IgD-negative memory B cell (primary cell): ENCODE data around the gene ACE. TPM values are rescaled to one million over a fixed set of nuclear protein-coding genes. Genes with fewer than 3 reads are reported as not detected.
"Not testable (repeated sequence)": the region's sequence is repeated elsewhere in the genome, so short reads cannot be mapped to it uniquely, and the experiment has no call there.

Experiments used
- H3K27ac Mint-ChIP-seq, 3 donors: one replicate each; pipeline ENCODE4 v1.8.0; 2020 to 2022; ENCODE audit warnings: mild to moderate bottlenecking in 3 of 3, mixed read lengths in 3 of 3, moderate library complexity in 1 of 3
- H3K27me3 Mint-ChIP-seq: one replicate; pipeline ENCODE4 v1.8.0; 2021; ENCODE audit warnings: mixed read lengths
- H3K36me3 Mint-ChIP-seq: one replicate; pipeline ENCODE4 v1.8.0; 2020; ENCODE audit warnings: mild to moderate bottlenecking, mixed read lengths
- H3K4me1 Mint-ChIP-seq, 3 donors: one replicate each; pipeline ENCODE4 v1.8.0; 2020 to 2022; ENCODE audit warnings: mixed read lengths in 3 of 3, mild to moderate bottlenecking in 1 of 3
- H3K4me3 Mint-ChIP-seq, 4 donors: one replicate each; pipeline ENCODE4 v1.8.0; 2020 to 2022; ENCODE audit warnings: mild to moderate bottlenecking in 4 of 4, mixed read lengths in 4 of 4, moderate library complexity in 3 of 4
- H3K9me3 Mint-ChIP-seq, 3 donors: one replicate each; pipeline ENCODE4 v1.8.0; 2020 to 2021; ENCODE audit warnings: mixed read lengths in 3 of 3, mild to moderate bottlenecking in 1 of 3
- polyA plus RNA-seq: library from polyadenylated mRNA; unstranded; fragments of 300-500 nt; fragmentation: Illumina TruSeq; gene quantifications from one replicate; pipeline ENCODE4 v1.2.3, GENCODE V29; 2021

The ACE gene
- polyA plus RNA-seq, 1 donor from 2014 or later: 2.0 TPM

DNA sequence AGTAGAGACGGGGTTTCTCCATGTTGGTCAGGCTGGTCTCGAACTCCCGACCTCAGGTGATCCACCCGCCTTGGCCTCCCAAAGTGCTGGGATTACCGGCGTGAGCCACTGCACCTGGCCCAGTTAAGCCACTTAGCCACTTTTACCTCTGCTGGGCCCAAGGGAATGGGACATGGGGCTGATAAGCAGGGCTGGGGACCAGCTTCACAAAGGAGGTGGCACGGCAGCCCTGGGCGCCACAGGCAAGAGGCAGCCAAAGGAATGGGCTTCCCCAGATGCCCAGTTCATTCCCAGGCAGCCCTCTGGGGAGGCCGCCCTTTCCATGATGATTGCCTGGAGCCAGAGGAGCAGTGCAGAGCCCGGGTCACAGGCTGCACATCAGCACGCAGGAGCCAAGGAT is 25.7 kb upstream of the ACE start:
- no peaks in the 10 kb centered on the region for H3K9me3 Mint-ChIP-seq
- peaks cover 3% of the 10 kb centered on the region for H3K27me3 Mint-ChIP-seq
- peaks cover 2 to 6% (median 3%) of the 10 kb centered on the region in 3 donors for H3K4me1 Mint-ChIP-seq
- H3K27ac Mint-ChIP-seq: no peak overlapping the region
- H3K36me3 Mint-ChIP-seq: no peaks in the 10 kb centered on the region
- H3K4me3 Mint-ChIP-seq: no peak overlapping the region

DNA sequence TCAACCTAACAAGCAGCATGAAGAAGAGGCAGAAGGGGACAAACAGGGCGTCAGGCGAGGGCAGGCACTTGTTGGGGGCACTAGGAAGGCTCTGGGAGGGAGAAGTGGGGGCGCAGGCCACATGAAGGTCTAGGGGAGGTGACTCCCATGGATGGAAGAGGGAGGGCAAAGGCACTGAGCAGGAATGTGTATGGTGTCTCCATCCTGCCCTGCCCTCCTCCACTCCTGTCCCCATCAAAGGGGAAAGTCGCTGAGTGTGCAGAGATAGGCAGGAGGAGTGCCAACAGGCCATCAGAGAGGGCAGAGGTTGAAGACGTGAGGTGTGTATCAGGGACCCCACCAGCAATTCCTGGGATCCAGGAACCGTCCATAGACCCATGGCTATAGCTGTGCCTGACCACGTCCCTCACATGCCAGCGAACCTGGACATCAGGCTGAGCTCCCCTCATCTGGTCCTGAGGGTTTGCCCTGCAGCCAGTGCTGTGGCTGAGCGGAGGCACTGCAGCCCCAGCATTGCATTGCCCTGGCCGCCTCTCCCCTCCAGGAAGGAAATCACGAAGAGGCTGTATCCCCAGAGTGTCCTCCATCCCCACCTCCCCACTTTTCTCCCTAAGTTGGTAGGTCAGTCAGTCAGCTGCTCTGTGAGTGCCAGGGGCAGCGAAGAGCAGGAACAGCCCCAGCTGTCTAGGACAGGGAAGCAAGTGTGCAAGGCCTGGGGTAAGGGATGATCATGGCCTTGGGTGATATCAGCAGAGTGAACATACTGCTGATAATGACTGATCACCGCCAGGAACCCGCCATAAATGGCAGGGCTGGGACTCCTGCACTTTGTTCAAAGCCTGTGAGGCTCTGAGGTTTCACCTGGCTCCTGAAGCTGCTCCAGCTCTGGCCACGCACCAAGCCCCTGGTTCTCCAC is 24.6 kb upstream of the ACE start:
- Mint-ChIP-seq H3K27me3 (peaks cover 3% of the 10 kb centered on the region), H3K27ac (peak overlapping the region in 1 of 3 donors; percentile 51), H3K36me3 (no peaks in the 10 kb centered on the region), H3K9me3 (no peaks in the 10 kb centered on the region), H3K4me1 (peaks cover under 1 to 2% (median 2%) of the 10 kb centered on the region in 3 donors), H3K4me3 (no peak overlapping the region)

DNA sequence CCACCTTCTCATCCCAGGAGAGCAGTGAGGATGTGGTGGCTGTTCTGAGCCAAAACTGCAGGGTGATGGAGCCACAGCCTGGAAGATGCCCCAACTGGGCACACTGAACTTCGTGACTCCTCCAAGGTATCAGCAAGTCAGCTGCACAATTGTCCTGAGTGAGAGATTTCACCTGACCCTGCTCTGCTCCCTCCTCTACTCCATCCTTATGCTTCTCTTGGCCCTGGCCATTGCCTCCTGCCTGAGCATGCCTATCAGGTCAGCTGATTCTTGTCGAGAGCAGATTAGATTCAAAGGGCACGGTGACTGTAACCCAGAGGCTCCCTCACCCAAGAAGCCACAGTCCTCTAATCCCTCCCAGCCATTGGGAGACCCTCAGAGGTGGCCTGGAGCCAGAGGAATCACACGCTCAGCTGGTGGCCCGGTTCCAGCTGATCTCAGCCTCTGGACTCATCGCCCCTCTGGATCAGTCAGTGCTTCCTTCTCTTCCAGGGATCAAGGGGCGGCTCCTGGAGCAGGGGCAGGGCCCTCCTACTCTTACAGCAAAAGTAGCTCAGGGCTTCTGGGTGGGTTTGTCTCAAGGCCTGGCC is 23.8 kb upstream of the ACE start:
- no peak overlapping the region for H3K4me3 Mint-ChIP-seq
- no peaks in the 10 kb centered on the region for H3K36me3 Mint-ChIP-seq

DNA sequence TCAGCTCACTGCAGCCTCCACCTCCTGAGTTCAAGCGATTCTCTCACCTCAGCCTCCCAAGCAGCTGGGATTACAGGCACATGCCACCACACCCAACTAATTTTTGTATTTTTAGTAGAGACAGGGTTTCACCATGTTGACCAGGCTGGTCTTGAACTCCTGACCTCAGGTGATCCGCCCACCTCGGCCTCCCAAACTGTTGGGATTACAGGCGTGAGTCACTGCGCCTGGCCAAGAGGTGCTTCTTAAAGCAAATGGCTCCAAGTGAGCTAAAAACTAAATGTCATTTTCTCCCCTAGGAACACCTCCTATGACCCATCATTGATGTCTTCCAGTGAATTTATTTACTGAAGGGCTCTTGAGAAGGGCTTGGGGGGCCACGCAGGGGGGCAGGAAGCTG is 22.5 kb upstream of the ACE start:
- H3K4me1 Mint-ChIP-seq, H3K27me3 Mint-ChIP-seq, H3K27ac Mint-ChIP-seq, H3K36me3 Mint-ChIP-seq, H3K9me3 Mint-ChIP-seq, H3K4me3 Mint-ChIP-seq: not testable (repeated sequence)

More for the DNA sequence above, 23.8 kb upstream of the ACE start:
- H3K27ac Mint-ChIP-seq: peak overlapping the region in 1 of 3 donors; percentile 51
- H3K27me3 Mint-ChIP-seq: peaks cover 3% of the 10 kb centered on the region
- H3K9me3 Mint-ChIP-seq: no peaks in the 10 kb centered on the region
- peaks cover 0 to 2% (median 0%) of the 10 kb centered on the region in 3 donors for H3K4me1 Mint-ChIP-seq

DNA sequence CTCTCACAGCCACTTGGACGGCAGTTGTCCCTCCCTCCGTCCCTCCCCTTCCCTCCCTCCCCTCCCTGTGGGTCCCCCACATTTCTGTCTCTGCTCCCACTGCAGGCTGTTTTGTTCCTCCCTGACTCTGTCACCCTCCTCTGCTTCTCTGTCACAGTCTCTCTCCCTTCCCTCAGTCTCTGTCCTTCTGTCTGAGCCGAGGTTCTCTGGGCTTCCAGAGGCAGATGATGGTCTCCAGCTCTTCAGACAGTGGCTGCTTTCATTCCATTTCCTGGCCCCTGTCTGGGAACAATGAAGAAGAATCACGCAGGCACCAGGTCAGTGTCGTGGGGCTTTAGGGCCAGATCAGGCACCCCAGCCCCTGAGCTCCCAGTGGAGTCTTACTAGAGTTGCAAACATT is 21.9 kb upstream of the ACE start:
- Mint-ChIP-seq H3K4me3 (no peak overlapping the region), H3K36me3 (no peaks in the 10 kb centered on the region), H3K27ac (no peak overlapping the region), H3K9me3 (no peaks in the 10 kb centered on the region), H3K27me3 (peaks cover 3% of the 10 kb centered on the region), H3K4me1 (no peaks in the 10 kb centered on the region)

DNA sequence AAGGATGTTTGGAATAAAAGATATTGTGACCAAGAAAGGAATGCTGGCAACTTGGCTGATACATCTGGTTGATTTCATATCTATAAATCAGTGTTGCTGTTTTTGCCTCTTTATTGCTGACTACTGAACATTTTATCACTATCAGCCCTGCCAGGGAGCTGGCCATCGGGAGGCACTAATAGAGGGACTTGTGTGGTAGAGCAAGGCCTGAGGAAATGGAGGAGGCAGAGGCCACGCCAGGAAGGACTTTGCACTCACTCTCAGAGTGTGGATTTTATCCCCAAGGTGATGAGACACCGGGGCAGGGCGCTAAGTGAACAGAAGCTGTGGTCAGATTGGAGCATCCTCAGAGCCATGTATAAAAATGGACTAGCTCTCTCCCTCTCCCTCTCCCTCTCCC is 21.4 kb upstream of the ACE start:
- Mint-ChIP-seq H3K4me3 (no peak overlapping the region), H3K4me1 (peaks cover 0 to under 1% (median 0%) of the 10 kb centered on the region in 3 donors)

DNA sequence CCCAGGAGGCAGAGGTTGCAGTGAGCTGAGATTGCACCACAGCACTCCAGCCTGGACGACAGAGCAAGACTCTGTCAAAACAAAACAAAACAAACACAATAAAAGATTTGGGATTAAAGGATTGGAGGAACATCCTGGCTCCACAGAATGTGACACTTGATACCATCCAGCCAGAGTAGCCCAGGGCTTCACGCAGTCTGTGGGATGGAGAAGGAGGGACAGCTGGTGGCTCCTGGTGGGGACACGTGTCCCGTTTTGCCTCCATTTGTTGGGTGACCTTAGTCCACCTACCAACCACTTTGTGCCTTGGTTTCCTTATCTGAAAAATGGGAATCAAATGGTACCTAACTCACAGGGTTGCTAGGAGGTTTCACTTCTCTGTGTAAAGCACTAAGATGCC is 18.4 kb upstream of the ACE start:
- Mint-ChIP-seq H3K27ac (no peak overlapping the region), H3K27me3 (peaks cover 1% of the 10 kb centered on the region), H3K4me1 (peaks cover 5 to 12% (median 9%) of the 10 kb centered on the region in 3 donors), H3K4me3 (no peak overlapping the region), H3K9me3 (peaks cover 0 to 2% (median 2%) of the 10 kb centered on the region in 3 donors), H3K36me3 (no peaks in the 10 kb centered on the region)

More for the DNA sequence above, 21.4 kb upstream of the ACE start:
- Mint-ChIP-seq H3K36me3 (no peaks in the 10 kb centered on the region), H3K9me3 (no peaks in the 10 kb centered on the region), H3K27me3 (peaks cover 3% of the 10 kb centered on the region), H3K27ac (no peak overlapping the region)

DNA sequence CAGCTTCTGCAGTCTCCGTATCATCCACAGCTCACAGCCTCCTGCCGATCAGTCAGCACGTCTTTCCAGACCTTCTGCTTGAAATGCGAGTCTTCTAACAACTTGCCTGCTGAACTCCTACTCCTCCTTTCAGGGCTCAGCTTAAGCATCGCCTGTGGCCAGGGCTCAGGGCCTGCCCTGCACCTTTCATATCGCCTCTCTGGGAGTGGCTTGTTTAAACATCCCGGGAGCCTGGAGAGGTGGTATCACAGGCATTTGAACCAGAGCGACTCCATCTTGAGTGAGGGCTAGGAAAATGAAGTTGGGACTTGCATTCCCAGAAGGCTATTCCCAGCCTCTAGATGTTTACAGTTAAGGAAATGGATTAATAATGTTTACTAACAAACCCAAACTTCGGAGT is 16.8 kb upstream of the ACE start:
- Mint-ChIP-seq H3K4me1 (peaks cover 13 to 22% (median 13%) of the 10 kb centered on the region in 3 donors), H3K36me3 (no peaks in the 10 kb centered on the region), H3K9me3 (peaks cover 0 to 2% (median 2%) of the 10 kb centered on the region in 3 donors), H3K27ac (no peak overlapping the region), H3K4me3 (no peak overlapping the region), H3K27me3 (peaks cover 1% of the 10 kb centered on the region)

DNA sequence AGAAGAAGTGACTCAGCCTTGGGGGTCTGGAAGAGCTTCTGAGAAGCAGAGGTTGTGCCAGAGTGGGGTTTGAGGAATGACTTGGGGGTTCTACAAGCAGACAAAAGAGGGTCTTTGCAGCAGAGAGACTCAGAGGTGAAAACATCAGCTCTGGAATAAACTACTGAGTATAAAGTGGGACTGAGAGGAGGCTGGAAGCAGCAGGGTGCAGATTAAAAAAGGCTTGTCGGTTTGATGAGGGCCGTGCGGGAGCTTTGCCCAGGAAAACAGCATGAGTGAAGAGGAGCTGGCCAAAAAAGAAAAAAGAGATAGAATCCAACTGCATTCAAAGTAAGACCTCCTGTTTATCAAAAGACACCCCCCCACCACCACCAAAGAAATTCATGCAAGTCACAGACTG is 13.1 kb upstream of the ACE start:
- Mint-ChIP-seq H3K4me1 (peaks cover 13 to 23% (median 15%) of the 10 kb centered on the region in 3 donors), H3K4me3 (no peak overlapping the region), H3K36me3 (no peaks in the 10 kb centered on the region), H3K9me3 (peaks cover 0 to 3% (median 2%) of the 10 kb centered on the region in 3 donors), H3K27me3 (peaks cover 1% of the 10 kb centered on the region), H3K27ac (no peak overlapping the region)

DNA sequence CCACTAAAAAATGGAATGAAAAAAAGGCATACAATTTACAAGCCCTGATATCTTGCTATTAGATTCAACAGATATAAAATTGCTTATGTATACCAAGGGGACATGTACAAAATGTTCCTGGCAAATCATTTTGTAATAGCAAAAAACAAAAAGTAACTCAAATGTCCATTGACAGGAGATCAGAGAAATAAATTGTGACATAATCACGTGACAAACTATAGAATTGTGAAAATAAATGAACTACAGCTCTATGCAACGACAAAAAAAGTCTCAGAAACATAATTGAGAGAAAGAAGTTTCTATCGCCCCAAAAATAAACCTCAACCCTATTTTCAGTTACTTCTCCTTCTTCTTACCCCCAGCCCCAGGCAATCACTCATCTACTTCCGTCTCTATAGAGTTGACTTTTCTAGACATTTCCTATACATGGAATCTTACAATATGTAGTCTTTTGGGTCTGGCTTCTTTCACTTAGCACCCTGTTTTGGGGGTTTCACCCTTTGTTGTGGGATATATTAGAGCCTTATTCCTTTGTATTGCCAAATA is 12.1 kb upstream of the ACE start:
- no peak overlapping the region for H3K27ac Mint-ChIP-seq
- H3K4me1 Mint-ChIP-seq: peaks cover 13 to 23% (median 15%) of the 10 kb centered on the region in 3 donors
- no peaks in the 10 kb centered on the region for H3K36me3 Mint-ChIP-seq
- H3K9me3 Mint-ChIP-seq: peaks cover 0 to 3% (median 2%) of the 10 kb centered on the region in 3 donors
- H3K27me3 Mint-ChIP-seq: peaks cover 4% of the 10 kb centered on the region
- H3K4me3 Mint-ChIP-seq: peak overlapping the region in 1 of 4 donors; percentile 9

DNA sequence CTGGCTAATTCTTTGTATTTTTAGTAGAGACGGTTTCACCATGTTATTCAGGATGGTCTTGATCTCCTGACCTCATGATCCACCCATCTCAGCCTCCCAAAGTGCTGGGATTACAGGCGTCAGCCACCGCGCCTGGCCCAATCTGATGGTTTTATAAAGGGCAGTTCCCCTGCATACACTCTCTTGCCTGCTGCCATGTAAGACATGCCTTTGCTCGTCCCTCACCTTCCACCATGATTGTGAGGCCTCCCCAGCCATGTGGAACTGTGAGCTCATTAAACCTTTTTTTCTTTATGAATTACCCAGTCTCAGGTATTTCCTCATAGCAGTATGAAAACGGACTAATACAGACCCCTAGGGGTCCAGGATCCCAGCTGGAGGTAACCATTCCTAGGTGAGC is 8.8 kb upstream of the ACE start:
- H3K36me3 Mint-ChIP-seq, H3K27ac Mint-ChIP-seq, H3K4me3 Mint-ChIP-seq, H3K27me3 Mint-ChIP-seq, H3K9me3 Mint-ChIP-seq: not testable (repeated sequence)
- H3K4me1 Mint-ChIP-seq: peaks cover 6 to 11% (median 8%) of the 10 kb centered on the region in 3 donors

DNA sequence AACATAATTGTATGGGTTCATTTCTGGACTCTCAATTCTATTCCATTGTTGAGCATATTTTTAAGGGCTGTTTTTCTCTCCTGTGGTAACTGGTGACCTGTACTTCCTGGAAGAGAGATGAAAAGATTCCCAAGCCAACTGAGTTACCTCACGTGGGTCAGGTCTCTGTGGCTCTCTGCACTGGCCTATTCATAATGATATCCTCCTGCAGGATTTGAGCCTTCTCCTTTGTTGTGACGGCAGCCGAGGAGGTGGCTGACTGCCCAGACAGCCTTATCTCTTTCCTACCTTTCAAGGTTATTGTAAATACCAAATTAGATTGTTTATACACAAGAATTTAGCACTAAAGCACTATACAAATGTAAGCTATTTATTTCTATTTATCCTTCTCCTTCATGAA is 2.7 kb upstream of the ACE start:
- peaks cover 0 to 10% (median 0%) of the 10 kb centered on the region in 3 donors for H3K4me1 Mint-ChIP-seq
- peaks cover 20% of the 10 kb centered on the region for H3K27me3 Mint-ChIP-seq
- H3K27ac Mint-ChIP-seq: no peak overlapping the region
- peaks cover 0 to 2% (median 0%) of the 10 kb centered on the region in 3 donors for H3K9me3 Mint-ChIP-seq
- no peaks in the 10 kb centered on the region for H3K36me3 Mint-ChIP-seq
- H3K4me3 Mint-ChIP-seq: peak overlapping the region in 2 of 4 donors; percentile 26 to 27

DNA sequence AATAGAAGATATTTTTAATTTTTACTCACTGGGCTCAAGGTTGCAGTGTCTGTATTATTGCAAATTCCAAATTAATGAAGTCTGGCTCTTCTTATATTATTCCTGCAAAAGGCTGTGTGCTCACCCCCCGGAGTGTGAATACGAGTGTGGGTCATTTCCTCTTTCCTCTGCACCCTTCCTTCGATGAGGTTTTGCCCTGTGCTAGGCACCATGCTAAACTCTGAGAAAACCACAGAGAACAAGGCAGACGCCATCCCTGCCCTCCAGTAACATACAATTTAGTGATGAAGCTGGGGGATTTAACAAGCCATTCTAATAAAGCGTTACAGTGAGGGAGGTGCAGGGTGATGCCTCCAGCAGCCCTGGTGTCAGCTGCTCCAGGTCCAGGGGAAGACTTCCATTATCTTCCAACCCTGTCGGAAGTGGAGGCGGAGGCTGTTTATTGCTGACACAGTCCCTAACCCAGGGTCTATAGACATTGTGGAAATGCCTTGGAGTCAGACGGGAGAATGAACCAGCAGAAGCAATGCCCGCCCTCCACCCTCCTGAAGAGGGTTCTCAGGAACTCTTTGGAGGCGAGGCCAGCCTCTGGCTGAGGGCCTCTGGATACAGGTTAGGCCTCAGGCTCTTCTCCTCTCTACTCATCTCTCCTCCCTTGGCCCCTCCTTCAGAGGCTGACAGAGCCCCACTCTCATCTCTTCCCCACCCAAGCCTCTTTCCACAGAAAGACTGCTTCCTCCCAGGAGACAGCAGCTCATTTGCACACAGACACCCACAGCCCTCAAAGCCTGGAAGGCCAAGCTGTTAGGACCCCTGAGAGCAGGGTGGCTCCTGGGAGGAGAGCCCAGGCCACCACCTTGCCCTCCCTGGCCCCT is 2.0 kb upstream of the ACE start:
- H3K36me3 Mint-ChIP-seq: no peaks in the 10 kb centered on the region
- no peak overlapping the region for H3K27ac Mint-ChIP-seq
- H3K4me3 Mint-ChIP-seq: peak overlapping the region in 3 of 4 donors; percentile 27 to 80 (median 63)
- peaks cover 19% of the 10 kb centered on the region for H3K27me3 Mint-ChIP-seq
- peaks cover 0 to 2% (median 0%) of the 10 kb centered on the region in 3 donors for H3K9me3 Mint-ChIP-seq
- H3K4me1 Mint-ChIP-seq: peaks cover 0 to 10% (median 0%) of the 10 kb centered on the region in 3 donors
